OCI-LY3 (cell line): ENCODE measurements around the gene SYNDIG1.

Experiments used
- H2AFZ ChIP-seq: fragments of 200-600, 300-600 bp; shearing (Covaris generic); 2 replicates; pipeline ENCODE4 v1.6.0; 2014; ENCODE audit warnings: antibody characterized with exemption, low read depth, low read length
- H3K27ac ChIP-seq: fragments of 200-600, 300-600 bp; sonication (generic); 2 replicates; pipeline ENCODE4 v1.5.1; 2014; ENCODE audit warnings: mild to moderate bottlenecking, low read length, moderate library complexity, mixed read lengths
- H3K27me3 ChIP-seq: fragments of 200-600, 300-600 bp; sonication (generic); 2 replicates; pipeline ENCODE4 v1.6.1; 2014; ENCODE audit warnings: low read depth, low read length, mixed read lengths
- H3K36me3 ChIP-seq: fragments of 200-600, 300-600 bp; sonication (generic); replicated peaks from 2 replicates; pipeline ENCODE3; 2014; ENCODE audit warnings: low read depth, low read length, mixed read lengths
- H3K4me1 ChIP-seq: fragments of 300-600, 200-600 bp; sonication (generic); 2 replicates; pipeline ENCODE4 v1.6.1; 2014; ENCODE audit warnings: low read length, mixed read lengths
- H3K4me2 ChIP-seq: fragments of 200-600, 300-600 bp; sonication (generic); 2 replicates; pipeline ENCODE4 v1.6.1; 2014; ENCODE audit warnings: low read length, mixed read lengths
- H3K4me3 ChIP-seq: fragments of 300-600, 200-600 bp; sonication (generic); 2 replicates; pipeline ENCODE4 v1.5.1; 2014; ENCODE audit warnings: antibody characterized with exemption, mild to moderate bottlenecking, low read length, moderate library complexity
- H3K79me2 ChIP-seq: fragments of 300-600, 200-600 bp; shearing (Covaris generic); 2 replicates; pipeline ENCODE4 v1.6.1; 2014; ENCODE audit warnings: mild to moderate bottlenecking, low read length, mixed read lengths
- H3K9ac ChIP-seq: fragments of 300-600, 200-600 bp; shearing (Covaris generic); 2 replicates; pipeline ENCODE4 v1.6.0; 2014; ENCODE audit warnings: mild to moderate bottlenecking, low read length, moderate library complexity
- H3K9me3 ChIP-seq: fragments of 200-600, 300-600 bp; shearing (Covaris generic); 2 replicates; pipeline ENCODE4 v1.6.1; 2014; ENCODE audit warnings: low read length, mixed read lengths; ENCODE audit not compliant: insufficient read depth
- H4K20me1 ChIP-seq: fragments of 200-600, 300-600 bp; sonication (generic); 2 replicates; pipeline ENCODE4 v1.6.1; 2016; ENCODE audit warnings: low read length, mixed read lengths; ENCODE audit not compliant: insufficient read depth
- EZH2phosphoT487 ChIP-seq: fragments of 200-600 bp; shearing (Covaris generic); IDR thresholded peaks from 2 replicates; pipeline ENCODE4 v1.6.1; 2018; ENCODE audit warnings: antibody characterized with exemption, mixed run types, low read depth
- TF ChIP-seq, protein P1 (sequence below): fragments of 200-600, 300-600 bp; sonication (generic); IDR thresholded peaks from 2 replicates; pipeline ENCODE4 v1.5.1; 2014; ENCODE audit warnings: antibody characterized with exemption, low read length, low read depth

SYNDIG1 gene

DNA sequence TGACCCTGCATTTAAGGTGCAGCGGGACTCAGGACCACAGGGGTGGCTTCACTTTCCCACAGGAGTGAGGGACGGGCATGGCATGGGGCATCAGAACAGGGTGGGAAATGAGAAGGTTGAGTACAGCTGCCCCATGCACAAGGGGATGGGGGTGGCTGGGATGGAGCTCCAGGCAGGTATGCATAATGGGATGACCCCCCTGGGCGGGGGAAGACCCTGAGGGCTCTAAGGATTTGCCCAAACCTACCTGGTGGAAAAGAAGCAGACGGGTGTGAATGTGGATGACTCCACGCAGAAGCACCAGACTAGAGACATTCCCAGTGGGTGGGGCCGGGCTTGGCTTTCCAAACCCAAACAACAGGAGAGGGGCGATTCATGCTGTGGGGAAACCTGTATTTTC is 200.3 kb downstream of the SYNDIG1 start:
- peaks cover 30% of the 10 kb centered on the region for H3K27me3 ChIP-seq
- H3K4me3 ChIP-seq = no peak overlapping the region
- no peak overlapping the region for H3K27ac ChIP-seq
- H2AFZ ChIP-seq = no peak overlapping the region
- TF ChIP-seq, protein P1, sequence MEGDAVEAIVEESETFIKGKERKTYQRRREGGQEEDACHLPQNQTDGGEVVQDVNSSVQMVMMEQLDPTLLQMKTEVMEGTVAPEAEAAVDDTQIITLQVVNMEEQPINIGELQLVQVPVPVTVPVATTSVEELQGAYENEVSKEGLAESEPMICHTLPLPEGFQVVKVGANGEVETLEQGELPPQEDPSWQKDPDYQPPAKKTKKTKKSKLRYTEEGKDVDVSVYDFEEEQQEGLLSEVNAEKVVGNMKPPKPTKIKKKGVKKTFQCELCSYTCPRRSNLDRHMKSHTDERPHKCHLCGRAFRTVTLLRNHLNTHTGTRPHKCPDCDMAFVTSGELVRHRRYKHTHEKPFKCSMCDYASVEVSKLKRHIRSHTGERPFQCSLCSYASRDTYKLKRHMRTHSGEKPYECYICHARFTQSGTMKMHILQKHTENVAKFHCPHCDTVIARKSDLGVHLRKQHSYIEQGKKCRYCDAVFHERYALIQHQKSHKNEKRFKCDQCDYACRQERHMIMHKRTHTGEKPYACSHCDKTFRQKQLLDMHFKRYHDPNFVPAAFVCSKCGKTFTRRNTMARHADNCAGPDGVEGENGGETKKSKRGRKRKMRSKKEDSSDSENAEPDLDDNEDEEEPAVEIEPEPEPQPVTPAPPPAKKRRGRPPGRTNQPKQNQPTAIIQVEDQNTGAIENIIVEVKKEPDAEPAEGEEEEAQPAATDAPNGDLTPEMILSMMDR = no peak
- no peak for TF ChIP-seq EZH2phosphoT487
- H3K4me1 ChIP-seq = peaks cover 33% of the 10 kb centered on the region
- H3K79me2 ChIP-seq = no peaks in the 10 kb centered on the region
- no peak overlapping the region for H3K4me2 ChIP-seq
- H3K9ac ChIP-seq = no peak overlapping the region
- H3K36me3 ChIP-seq = no peaks in the 10 kb centered on the region
- H3K9me3 ChIP-seq = no peaks in the 10 kb centered on the region
- no peaks in the 10 kb centered on the region for H4K20me1 ChIP-seq

DNA sequence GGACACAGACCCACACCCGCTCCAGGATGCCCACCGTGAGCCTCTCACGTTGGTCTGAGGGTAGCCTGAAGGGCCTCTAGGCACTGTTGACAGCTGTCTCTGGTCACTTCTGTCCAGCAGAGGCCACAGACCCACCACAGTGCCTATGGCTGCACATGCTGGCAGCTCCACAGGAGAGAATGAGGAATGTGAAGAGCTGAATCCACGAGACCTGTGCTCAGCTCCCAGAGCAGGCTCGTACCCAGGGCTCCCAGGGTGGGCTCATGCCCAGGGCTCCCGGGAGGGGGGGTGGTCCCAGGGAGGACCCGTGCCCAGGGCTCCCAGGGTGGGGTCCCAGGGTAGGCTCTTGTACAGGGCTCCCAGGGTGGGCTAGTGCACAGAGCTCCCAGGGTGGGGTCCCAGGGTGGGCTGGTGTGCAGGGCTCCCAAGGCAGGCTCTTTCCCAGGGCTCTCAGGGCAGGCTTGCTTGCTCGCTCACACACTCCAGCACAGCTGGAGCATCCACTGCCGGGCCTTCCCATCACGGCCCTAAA is 201.0 kb downstream of the SYNDIG1 start:
- TF ChIP-seq, protein P1 = no peak
- no peak for TF ChIP-seq EZH2phosphoT487
- no peak overlapping the region for H3K9ac ChIP-seq
- peaks cover 33% of the 10 kb centered on the region for H3K4me1 ChIP-seq
- H3K4me2 ChIP-seq = no peak overlapping the region
- no peak overlapping the region for H3K27ac ChIP-seq
- H3K36me3 ChIP-seq = no peaks in the 10 kb centered on the region
- no peaks in the 10 kb centered on the region for H3K79me2 ChIP-seq
- no peaks in the 10 kb centered on the region for H4K20me1 ChIP-seq
- H3K4me3 ChIP-seq = no peak overlapping the region
- H2AFZ ChIP-seq = no peak overlapping the region
- H3K27me3 ChIP-seq = peaks cover 23% of the 10 kb centered on the region
- no peaks in the 10 kb centered on the region for H3K9me3 ChIP-seq

DNA sequence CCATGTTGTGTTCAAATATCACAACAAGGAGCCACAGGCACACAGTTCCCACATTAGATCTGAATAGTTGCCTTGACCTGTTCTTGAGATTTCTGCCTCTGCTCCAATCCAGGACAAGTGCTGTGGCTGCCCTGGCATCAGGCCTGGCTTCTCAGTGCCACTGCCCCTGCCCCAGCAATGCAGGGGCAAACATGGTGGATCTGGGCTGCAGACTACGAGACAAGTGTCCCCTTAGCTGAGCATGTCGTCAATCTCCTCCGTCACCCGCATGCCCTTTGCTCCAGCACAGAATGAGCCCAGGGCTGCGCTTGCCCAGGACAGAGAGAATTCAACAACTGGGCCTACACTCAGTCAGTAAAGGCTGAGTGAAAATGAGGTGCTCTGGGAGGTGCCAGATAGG is 201.6 kb downstream of the SYNDIG1 start:
- Histone ChIP-seq H3K4me1 (peaks cover 33% of the 10 kb centered on the region), H3K9me3 (no peaks in the 10 kb centered on the region), H3K27ac (no peak overlapping the region), H3K36me3 (no peaks in the 10 kb centered on the region), H3K79me2 (no peaks in the 10 kb centered on the region), H3K4me2 (peak overlapping the region; percentile 73), H3K27me3 (peaks cover 24% of the 10 kb centered on the region), H3K4me3 (no peak overlapping the region), H3K9ac (no peak overlapping the region), H4K20me1 (no peaks in the 10 kb centered on the region), H2AFZ (no peak overlapping the region)
- TF ChIP-seq, protein P1 = no peak
- no peak for TF ChIP-seq EZH2phosphoT487

GRCh38 chr20:24672181-24672880 is 202.9 kb downstream of the SYNDIG1 start:
- H3K9me3 ChIP-seq = no peaks in the 10 kb centered on the region
- no peak for TF ChIP-seq EZH2phosphoT487
- TF ChIP-seq, protein P1 = no peak
- peaks cover 33% of the 10 kb centered on the region for H3K4me1 ChIP-seq
- no peaks in the 10 kb centered on the region for H3K79me2 ChIP-seq
- no peak overlapping the region for H3K27ac ChIP-seq
- peaks cover 27% of the 10 kb centered on the region for H3K27me3 ChIP-seq
- no peak overlapping the region for H2AFZ ChIP-seq
- peak overlapping the region; percentile 22; the same call in 1 of the 2 replicates for H3K9ac ChIP-seq
- H3K4me2 ChIP-seq = peak overlapping the region; percentile 73
- H3K36me3 ChIP-seq = no peaks in the 10 kb centered on the region
- no peaks in the 10 kb centered on the region for H4K20me1 ChIP-seq
- H3K4me3 ChIP-seq = peak overlapping the region; percentile 41
